Kidney (tissue), 14 donors: ENCODE results near the gene F2RL1. TPM values are rescaled to one million over a fixed set of nuclear protein-coding genes. Genes with fewer than 3 reads are reported as not detected.
A peak's percentile ranks its signal among the peaks of the same experiment; 100 is the strongest.

Experiments
- DNase-seq, 5 donors: peaks; one replicate each; pipeline ENCODE4 v3.0.0-alpha.2; 2013 to 2020
- FAIRE-seq: peaks from 2 replicates; lab custom pipeline; 2012; peaks lifted over from hg19 to GRCh38; lab: Jason Lieb, UNC
- H3K27ac ChIP-seq, 2 donors: one replicate each; pipeline ENCODE4 v1.7.0; 2013; ENCODE audit warnings: low read depth in 2 of 2, low read length in 2 of 2, inconsistent platforms in 1 of 2
- H3K27me3 ChIP-seq: one replicate; pipeline ENCODE4 v1.7.1; 2013; ENCODE audit warnings: low read length, inconsistent platforms; ENCODE audit not compliant: control insufficient read depth, insufficient read depth
- H3K36me3 ChIP-seq, 3 donors: one replicate each; pipeline versions ENCODE4 v1.7.0 to v1.7.1; 2013; ENCODE audit warnings: low read length in 3 of 3, control low read depth in 1 of 3, inconsistent platforms in 1 of 3; ENCODE audit not compliant: insufficient read depth in 3 of 3, control insufficient read depth in 2 of 3
- H3K4me1 ChIP-seq, 3 donors: one replicate each; pipeline versions ENCODE4 v1.7.0 to v1.7.1; 2013; ENCODE audit warnings: low read length in 3 of 3, inconsistent platforms in 1 of 3, low read depth in 1 of 3; ENCODE audit not compliant: control insufficient read depth in 2 of 3, insufficient read depth in 2 of 3
- H3K4me3 ChIP-seq, 3 donors: one replicate each; pipeline versions ENCODE4 v1.7.0 to v1.8.1; 2013; ENCODE audit warnings: low read length in 3 of 3, control low read depth in 1 of 3, inconsistent platforms in 1 of 3
- H3K9ac ChIP-seq, 3 donors: one replicate each; pipeline versions ENCODE4 v1.7.0 to v1.7.1; 2013; ENCODE audit warnings: low read length in 3 of 3, control low read depth in 1 of 3, inconsistent platforms in 1 of 3
- H3K9me3 ChIP-seq, 3 donors: one replicate each; pipeline versions ENCODE4 v1.7.0 to v1.7.1; 2013; ENCODE audit warnings: low read length in 3 of 3, control low read depth in 1 of 3, inconsistent platforms in 1 of 3; ENCODE audit not compliant: control insufficient read depth in 2 of 3, insufficient read depth in 1 of 3
- CTCF ChIP-seq: IDR thresholded peaks from 3 replicates; pipeline ENCODE4 v1.5.1; 2012; ENCODE audit warnings: mild to moderate bottlenecking, moderate library complexity, borderline replicate concordance; ENCODE audit not compliant: insufficient read depth; ENCODE audit errors: extremely low read depth
- intact Hi-C: fragments of 100-400 bp; cut with DNase I; formaldehyde crosslinking; loops from one replicate; pipeline ENCODE4 v1.11.1; 2022
- polyA plus RNA-seq: library from polyadenylated mRNA; stranded (reverse); fragments of 350-450 nt; fragmentation: Illumina TruSeq; extraction: RNeasy Lipid Tissue Mini Kit (QIAGEN cat#74804); gene quantifications from one replicate; pipeline ENCODE4 v1.2.3, GENCODE V29; 2014; ENCODE audit warnings: low read depth, low replicate concordance; ENCODE audit not compliant: insufficient read depth
- total RNA-seq: library from RNA; stranded (reverse); fragmentation: NEBNext Ultra II Directional; extraction: Animal tissue kit (Norgen Biotek cat#: 25700); gene quantifications from one replicate; pipeline ENCODE4 v1.2.1, GENCODE V29; 2021
- donor health status: control.
- donor health status: control.
- donor health status: control.
- donor health status: control.
- donor health status: control.
- donor health status: DM: yes; HTN: yes; CAD: no.
- donor health status: Normal renal cell carcinoma (clear cell type).

The F2RL1 gene
- total and polyA plus RNA-seq, 2 donors from 2014 or later, result 24.5 to 51.9 TPM

GRCh38 chr5:76789991-76790581 lies 28.7 kb upstream of the F2RL1 start:
- no peak overlapping the region for H3K9ac ChIP-seq

GRCh38 chr5:76790632-76791290 lies 28.1 kb upstream of the F2RL1 start:
- FAIRE-seq (no peak), DNase-seq (peak in 2 of 5 donors; percentile 12 to 30)
- Histone ChIP-seq H3K36me3 (no peaks in the 10 kb centered on the region), H3K4me1 (peaks cover 0 to 3% (median 0%) of the 10 kb centered on the region in 3 donors), H3K27me3 (no peaks in the 10 kb centered on the region), H3K9me3 (no peaks in the 10 kb centered on the region), H3K4me3 (no peak overlapping the region), H3K27ac (no peak overlapping the region), H3K9ac (no peak overlapping the region)
- TF ChIP-seq CTCF, result no peak
- intact Hi-C loops, result no loop called here

More at GRCh38 chr5:76789991-76790581, 28.7 kb upstream of the F2RL1 start:
- Histone ChIP-seq H3K27me3 (no peaks in the 10 kb centered on the region), H3K36me3 (no peaks in the 10 kb centered on the region), H3K27ac (no peak overlapping the region), H3K9me3 (no peaks in the 10 kb centered on the region), H3K4me3 (no peak overlapping the region), H3K4me1 (peaks cover 0 to 3% (median 0%) of the 10 kb centered on the region in 3 donors)
- FAIRE-seq (no peak), DNase-seq (no peak)
- no peak for TF ChIP-seq CTCF
- intact Hi-C loops, result no loop called here

GRCh38 chr5:76791461-76791860 lies 27.4 kb upstream of the F2RL1 start:
- Histone ChIP-seq H3K36me3 (no peaks in the 10 kb centered on the region), H3K27ac (no peak overlapping the region), H3K4me3 (no peak overlapping the region), H3K27me3 (no peaks in the 10 kb centered on the region), H3K9ac (no peak overlapping the region), H3K9me3 (no peaks in the 10 kb centered on the region), H3K4me1 (peaks cover 0 to 3% (median 0%) of the 10 kb centered on the region in 3 donors)
- FAIRE-seq (no peak), DNase-seq (no peak)
- intact Hi-C loops, result no loop called here
- no peak for TF ChIP-seq CTCF
